Activated CD4-positive, alpha-beta T cell treated with anti-CD3 and anti-CD28 coated beads for 36 hours (primary cell): ENCODE results near the gene CHRD. TPM values are rescaled to one million over a fixed set of nuclear protein-coding genes. Genes with fewer than 3 reads are reported as not detected.
"Not testable (repeated sequence)": the region's sequence is repeated elsewhere in the genome, so short reads cannot be mapped to it uniquely, and the experiment has no call there.

Experiments
- ATAC-seq: fragments of 200-7000 bp; cut with Tn5 transposase; one replicate; pipeline ENCODE4 v1.10.0; 2021; ENCODE audit warnings: mild to moderate bottlenecking, moderate library complexity
- CTCF ChIA-PET: fragments of 350-600 bp; sonication (Branson Sonifier 250); formaldehyde crosslinking; loops from one replicate; lab custom pipeline; 2021; ENCODE audit warnings: antibody characterized with exemption; lab: Charles Lee
- POLR2A ChIA-PET: fragments of 350-600 bp; sonication (Branson Sonifier 250); formaldehyde crosslinking; loops from one replicate; lab custom pipeline; 2021; ENCODE audit warnings: antibody characterized with exemption, inconsistent platforms; lab: Charles Lee
- DNase-seq: peaks from one replicate; pipeline ENCODE4 v3.0.0-alpha.2; 2020
- H3K27ac Mint-ChIP-seq: one replicate; pipeline ENCODE4 v1.8.0; 2021; ENCODE audit warnings: mixed read lengths
- H3K27me3 Mint-ChIP-seq: one replicate; pipeline ENCODE4 v1.8.0; 2021; ENCODE audit warnings: mixed read lengths
- H3K36me3 Mint-ChIP-seq: one replicate; pipeline ENCODE4 v1.8.0; 2021; ENCODE audit warnings: low read depth, mixed read lengths
- H3K4me1 Mint-ChIP-seq: one replicate; pipeline ENCODE4 v1.8.0; 2021; ENCODE audit warnings: mixed read lengths
- H3K4me3 Mint-ChIP-seq: one replicate; pipeline ENCODE4 v1.8.0; 2021; ENCODE audit warnings: mild to moderate bottlenecking, moderate library complexity, mixed read lengths
- H3K9me3 Mint-ChIP-seq: one replicate; pipeline ENCODE4 v1.8.0; 2021; ENCODE audit warnings: low read depth, mixed read lengths
- intact Hi-C, 2 experiments: fragments of 100-400 bp; cut with DNase I in 1 of 2; cut with micrococcal nuclease in 1 of 2; formaldehyde crosslinking; loops; one replicate each; pipeline versions ENCODE4 v1.14.2 to v1.15.1; 2022 to 2024; cut with DNase I, micrococcal nuclease
- total RNA-seq, 2 experiments: library from RNA; stranded (reverse); gene quantifications; one replicate each; pipeline ENCODE4 v1.2.3, GENCODE V29; 2021

Gene CHRD
- total RNA-seq, 2 experiments from 2014 or later: 0.23 TPM; not detected in 1

- ChIA-PET CTCF (interaction anchor here (0.7 to 1.9 kb wide), 2 partner anchors 58 to 103 kb away, joined by 3 to 6 read pairs; no protein-coding TSS in a partner anchor), POLR2A (no interaction called here)
- Mint-ChIP-seq H3K4me1 (no peaks in the 10 kb centered on the region), H3K9me3 (no peaks in the 10 kb centered on the region), H3K4me3 (no peak overlapping the region), H3K27ac (no peak overlapping the region), H3K27me3 (peaks cover 4% of the 10 kb centered on the region), H3K36me3 (no peaks in the 10 kb centered on the region)
- intact Hi-C loops: no loop called here
- DNase-seq: no peak
- no peak for ATAC-seq
These were observed 49.9 kb downstream of the CHRD start for GRCh38 chr3:184429786-184430185.

GRCh38 chr3:184430940-184431339 lies 51.1 kb downstream of the CHRD start:
- Mint-ChIP-seq H3K4me3 (no peak overlapping the region), H3K9me3 (no peaks in the 10 kb centered on the region), H3K27me3 (peaks cover 4% of the 10 kb centered on the region), H3K4me1 (no peaks in the 10 kb centered on the region), H3K27ac (no peak overlapping the region), H3K36me3 (no peaks in the 10 kb centered on the region)
- intact Hi-C loops: no loop called here
- CTCF ChIA-PET: interaction anchor here (1.0 kb wide), 1 partner anchor 38 kb away, joined by 6 read pairs; no protein-coding TSS in a partner anchor
- ATAC-seq (no peak), DNase-seq (no peak)
- POLR2A ChIA-PET: no interaction called here

- H3K4me1 Mint-ChIP-seq, POLR2A ChIA-PET, H3K36me3 Mint-ChIP-seq, H3K4me3 Mint-ChIP-seq, intact Hi-C loops, H3K27ac Mint-ChIP-seq, H3K9me3 Mint-ChIP-seq, DNase-seq, CTCF ChIA-PET, ATAC-seq: not testable (repeated sequence)
- H3K27me3 Mint-ChIP-seq: peaks cover 11% of the 10 kb centered on the region
These were observed 53.3 kb downstream of the CHRD start for GRCh38 chr3:184433178-184433577.

GRCh38 chr3:184439096-184439495 lies 59.2 kb downstream of the CHRD start:
- Mint-ChIP-seq H3K9me3 (peaks cover 3% of the 10 kb centered on the region), H3K4me1 (peaks cover 2% of the 10 kb centered on the region), H3K27me3 (peaks cover 11% of the 10 kb centered on the region), H3K36me3 (no peaks in the 10 kb centered on the region), H3K4me3 (no peak overlapping the region), H3K27ac (no peak overlapping the region)
- ATAC-seq: no peak
- intact Hi-C loops: no loop called here
- DNase-seq: no peak
- ChIA-PET POLR2A (no interaction called here), CTCF (interaction anchor here (0.6 kb wide), 1 partner anchor 48 kb away, joined by 3 read pairs; no protein-coding TSS in a partner anchor)

Other genes with a start within 250 kb of the CHRD start
- gene EIF2B5, start 244.7 kb upstream of the CHRD start, total RNA-seq: 10 to 100 TPM; 46.4 to 60.6 TPM
- gene DVL3, start 224.7 kb upstream of the CHRD start, total RNA-seq: 10 to 100 TPM; 24.9 to 29.6 TPM
- 100 to 1,000 TPM; 192 to 204 TPM for gene AP2M1, start 205.2 kb upstream of the CHRD start, total RNA-seq
- 10 to 100 TPM; 58.2 to 66.2 TPM for gene ABCF3, start 193.9 kb upstream of the CHRD start, total RNA-seq
- gene VWA5B2, start 150.5 kb upstream of the CHRD start, total RNA-seq: not detected
- gene ALG3, start 131.1 kb upstream of the CHRD start, total RNA-seq: 10 to 100 TPM; 39.9 to 40.9 TPM
- 1 to 10 TPM; 4.8 to 5.8 TPM for gene EEF1AKMT4, start 130.4 kb upstream of the CHRD start, total RNA-seq
- gene CAMK2N2, start 118.5 kb upstream of the CHRD start, total RNA-seq: under 1 TPM; 0.18 to 0.25 TPM
- not detected for gene ECE2, start 104.0 kb upstream of the CHRD start, total RNA-seq
- 100 to 1,000 TPM; 207 to 236 TPM for gene PSMD2, start 80.8 kb upstream of the CHRD start, total RNA-seq
- gene EIF4G1, start 65.4 kb upstream of the CHRD start, total RNA-seq: 100 to 1,000 TPM; 479 to 556 TPM
- 1 to 10 TPM; 3.7 to 4.5 TPM for gene FAM131A, start 42.5 kb upstream of the CHRD start, total RNA-seq
- gene CLCN2, start 18.4 kb upstream of the CHRD start, total RNA-seq: 1 to 10 TPM; 4.6 to 4.7 TPM
- gene POLR2H, start 18.3 kb upstream of the CHRD start, total RNA-seq: 100 to 1,000 TPM; 130 to 143 TPM
- not detected for gene THPO, start 1.8 kb upstream of the CHRD start, total RNA-seq
- not detected for gene EPHB3, start 181.7 kb downstream of the CHRD start, total RNA-seq